ENCODE measurements around the gene LIF. TPM values are rescaled to one million over a fixed set of nuclear protein-coding genes. Genes with fewer than 3 reads are reported as not detected.

The LIF gene
- total RNA-seq = not detected

GRCh38 chr22:30245985-30246813 lies at the start of gene LIF:
Gene LIF (minus strand): TSS chr22:30246759. CDS start chr22:30246695, 64 bp downstream.
- Histone ChIP-seq H3K4me3 (peak within 1 kb of the TSS; percentile 38 to 59 (median 49)), H3K27ac (peak within 1 kb of the TSS in 1 of 4 donors; percentile 25), H3K4me1 (peaks cover 0 to 6% of the 10 kb centered on the region in 2 donors), H3K36me3 (no peaks in the 10 kb centered on the region), H3K9me3 (no peaks in the 10 kb centered on the region), H3K27me3 (peaks cover 27 to 35% (median 31%) of the 10 kb centered on the region in 3 donors)
- no peak for ATAC-seq
- no peak for TF ChIP-seq CTCF (IDR thresholded peaks at IDR 0.05 in 4 of 5, conservative IDR thresholded peaks at IDR 0.05 in 1 of 5)
- no peak for TF ChIP-seq POLR2A (IDR thresholded peaks at IDR 0.05)
- intact Hi-C loops (cut with DNase I; ENCODE audit: low total_unique reads) = no loop called here
- in situ Hi-C loops (cut with MboI; ENCODE audit: low sequenced_read_pairs in 4 of 4) = no loop called here
- no peak for DNase-seq

DNA sequence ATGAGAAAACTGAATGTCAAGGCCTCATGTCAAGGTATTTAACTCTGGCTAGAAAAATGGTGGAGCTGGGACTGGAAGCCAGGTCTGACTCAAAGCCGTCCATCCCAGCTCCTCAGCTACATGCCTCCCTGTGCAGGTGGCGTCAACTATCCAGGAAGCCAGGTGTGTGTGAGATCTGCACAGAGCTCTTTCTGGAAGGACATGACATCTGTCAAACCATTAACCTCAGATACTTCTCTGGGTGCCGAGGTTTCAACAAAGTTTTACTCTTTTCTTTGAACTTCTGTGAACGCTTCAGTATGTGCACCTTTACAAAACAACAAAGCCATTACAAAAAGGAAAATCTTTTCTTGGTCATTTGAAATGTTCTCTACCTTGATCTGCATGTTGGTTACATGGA lies 49.8 kb upstream of the LIF start:
- no peak overlapping the region for H3K27ac ChIP-seq
- DNase-seq (no peak), ATAC-seq (no peak)
- no peak overlapping the region for H3K4me3 ChIP-seq
- H3K9me3 ChIP-seq = no peaks in the 10 kb centered on the region
- peaks cover 6 to 14% of the 10 kb centered on the region in 2 donors for H3K4me1 ChIP-seq
- H3K36me3 ChIP-seq = peaks cover 0 to 19% of the 10 kb centered on the region in 2 donors
- in situ Hi-C loops (cut with MboI; ENCODE audit: low sequenced_read_pairs in 4 of 4) = loop anchor here in 1 of 4 donors (10.0 kb wide), 1 partner anchor 68 kb away; no protein-coding TSS in a partner anchor
- TF ChIP-seq POLR2A (IDR thresholded peaks at IDR 0.05) (no peak), CTCF (IDR thresholded peaks at IDR 0.05 in 4 of 5, conservative IDR thresholded peaks at IDR 0.05 in 1 of 5) (no peak)
- intact Hi-C loops (cut with DNase I; ENCODE audit: low total_unique reads) = no loop called here
- no peaks in the 10 kb centered on the region for H3K27me3 ChIP-seq

DNA sequence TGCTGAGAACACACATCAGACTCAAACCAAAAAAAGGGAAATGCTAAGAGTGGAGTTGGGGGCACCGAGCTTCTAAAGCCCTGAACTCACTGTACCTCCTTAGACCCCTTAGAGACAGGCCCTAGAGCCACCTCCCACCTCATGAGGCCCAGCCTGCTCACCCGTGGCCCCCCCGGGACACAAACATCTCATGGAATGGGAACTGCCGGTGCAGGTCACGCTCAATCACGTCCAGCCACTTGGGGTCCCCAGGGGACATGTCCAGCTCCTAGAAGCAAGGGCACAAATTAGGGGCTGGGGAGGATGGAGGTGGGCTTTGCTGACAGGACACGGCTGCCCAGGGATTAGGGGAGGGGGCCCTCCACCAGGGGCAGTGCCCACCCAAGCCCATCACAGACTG lies 49.0 kb upstream of the LIF start:
- H3K27me3 ChIP-seq = no peaks in the 10 kb centered on the region
- intact Hi-C loops (cut with DNase I; ENCODE audit: low total_unique reads) = no loop called here

GRCh38 chr22:30294830-30295229 lies 48.3 kb upstream of the LIF start:
- DNase-seq = no peak
- H3K36me3 ChIP-seq = peaks cover 0 to 19% of the 10 kb centered on the region in 2 donors
- H3K4me1 ChIP-seq = peaks cover 11 to 22% of the 10 kb centered on the region in 2 donors
- H3K4me3 ChIP-seq = no peak overlapping the region
- no peaks in the 10 kb centered on the region for H3K9me3 ChIP-seq
- TF ChIP-seq CTCF (IDR thresholded peaks at IDR 0.05 in 4 of 5, conservative IDR thresholded peaks at IDR 0.05 in 1 of 5) (no peak), POLR2A (IDR thresholded peaks at IDR 0.05) (no peak)
- in situ Hi-C loops (cut with MboI; ENCODE audit: low sequenced_read_pairs in 4 of 4) (loop anchor here in 1 of 4 donors (10.0 kb wide), 1 partner anchor 70 kb away; no protein-coding TSS in a partner anchor), intact Hi-C loops (cut with DNase I; ENCODE audit: low total_unique reads) (no loop called here)
- no peaks in the 10 kb centered on the region for H3K27me3 ChIP-seq
- no peak for ATAC-seq
- H3K27ac ChIP-seq = no peak overlapping the region

More for the DNA sequence above, 49.0 kb upstream of the LIF start:
- Histone ChIP-seq H3K4me1 (peaks cover 6 to 14% of the 10 kb centered on the region in 2 donors), H3K27ac (no peak overlapping the region), H3K36me3 (peaks cover 0 to 19% of the 10 kb centered on the region in 2 donors), H3K4me3 (no peak overlapping the region), H3K9me3 (no peaks in the 10 kb centered on the region)
- no peak for ATAC-seq
- TF ChIP-seq CTCF (IDR thresholded peaks at IDR 0.05 in 4 of 5, conservative IDR thresholded peaks at IDR 0.05 in 1 of 5) = no peak
- TF ChIP-seq POLR2A (IDR thresholded peaks at IDR 0.05) = no peak
- no peak for DNase-seq
- in situ Hi-C loops (cut with MboI; ENCODE audit: low sequenced_read_pairs in 4 of 4) = loop anchor here in 1 of 4 donors (10.0 kb wide), 1 partner anchor 69 kb away; no protein-coding TSS in a partner anchor
